Activated CD8-positive, alpha-beta memory T cell treated with anti-CD3 and anti-CD28 coated beads, Interleukin-2, amount 50 U/mL, for 1 hour (primary cell): ENCODE data around the gene ZNF362.
"Not testable (repeated sequence)": the region's sequence is repeated elsewhere in the genome, so short reads cannot be mapped to it uniquely, and the experiment has no call there.

Source experiments
- DNase-seq: peaks from one replicate; pipeline ENCODE4 v3.0.0-alpha.2; 2020; ENCODE audit errors: extremely low read depth

The ZNF362 gene

GRCh38 chr1:33256471-33257206 is at the start of gene ZNF362:
TSS of gene ZNF362 (plus strand) at chr1:33256492. CDS start at chr1:33270575, 14,083 bp downstream.
- no peak for DNase-seq

GRCh38 chr1:33211972-33212371 is 44.3 kb upstream of the ZNF362 start:
- DNase-seq = no peak

GRCh38 chr1:33219886-33220661 is 36.2 kb upstream of the ZNF362 start:
- DNase-seq = no peak

GRCh38 chr1:33220676-33221384 is 35.5 kb upstream of the ZNF362 start:
- no peak for DNase-seq

- no peak for DNase-seq
Measured at GRCh38 chr1:33221385-33221758, 34.9 kb upstream of the ZNF362 start.

- DNase-seq = no peak
Measured at GRCh38 chr1:33222381-33222780, 33.9 kb upstream of the ZNF362 start.

GRCh38 chr1:33224166-33224707 is 32.1 kb upstream of the ZNF362 start:
- DNase-seq = no peak

- no peak for DNase-seq
Measured at GRCh38 chr1:33225586-33225985, 30.7 kb upstream of the ZNF362 start.

- DNase-seq = no peak
Measured at GRCh38 chr1:33228935-33229487, 27.3 kb upstream of the ZNF362 start.

- DNase-seq = no peak
Measured at GRCh38 chr1:33231166-33231565, 25.1 kb upstream of the ZNF362 start.

GRCh38 chr1:33232716-33233115 is 23.6 kb upstream of the ZNF362 start:
- DNase-seq = no peak

- DNase-seq = no peak
Measured at GRCh38 chr1:33234131-33234530, 22.2 kb upstream of the ZNF362 start.

GRCh38 chr1:33234588-33234990 is 21.7 kb upstream of the ZNF362 start:
- no peak for DNase-seq

- no peak for DNase-seq
Measured at GRCh38 chr1:33235521-33235920, 20.8 kb upstream of the ZNF362 start.

- no peak for DNase-seq
Measured at GRCh38 chr1:33236498-33236897, 19.8 kb upstream of the ZNF362 start.

GRCh38 chr1:33237579-33237978 is 18.7 kb upstream of the ZNF362 start:
- no peak for DNase-seq

- not testable (repeated sequence) for DNase-seq
Measured at GRCh38 chr1:33238194-33238724, 18.0 kb upstream of the ZNF362 start.

GRCh38 chr1:33239410-33239809 is 16.9 kb upstream of the ZNF362 start:
- DNase-seq = not testable (repeated sequence)

GRCh38 chr1:33241866-33242265 is 14.4 kb upstream of the ZNF362 start:
- DNase-seq = no peak

GRCh38 chr1:33242652-33243051 is 13.6 kb upstream of the ZNF362 start:
- no peak for DNase-seq

- no peak for DNase-seq
Measured at GRCh38 chr1:33244143-33244808, 12.0 kb upstream of the ZNF362 start.
